Mucosa of stomach (tissue), 1 donor: Measurements from ENCODE around the gene SURF6.
"Not testable (repeated sequence)": the region's sequence is repeated elsewhere in the genome, so short reads cannot be mapped to it uniquely, and the experiment has no call there.

ENCODE experiments used
- H3K27me3 ChIP-seq: one replicate; pipeline ENCODE4 v1.7.0; 2013; ENCODE audit warnings: mild to moderate bottlenecking, low read length; ENCODE audit not compliant: control insufficient read depth, insufficient read depth
- H3K36me3 ChIP-seq: one replicate; pipeline ENCODE4 v1.7.0; 2013; ENCODE audit warnings: low read length; ENCODE audit not compliant: control insufficient read depth, insufficient read depth
- H3K4me1 ChIP-seq: one replicate; pipeline ENCODE4 v1.7.0; 2013; ENCODE audit warnings: mild to moderate bottlenecking, low read length; ENCODE audit not compliant: control insufficient read depth, insufficient read depth
- H3K4me3 ChIP-seq: one replicate; pipeline ENCODE4 v1.7.0; 2013; ENCODE audit warnings: low read length
- H3K9ac ChIP-seq: one replicate; pipeline ENCODE4 v1.7.0; 2013; ENCODE audit warnings: mild to moderate bottlenecking, low read length, moderate library complexity
- H3K9me3 ChIP-seq: one replicate; pipeline ENCODE4 v1.7.0; 2013; ENCODE audit warnings: mild to moderate bottlenecking, low read length, moderate library complexity; ENCODE audit not compliant: control insufficient read depth
- donor health status: Pancreatic carcinoma.

Gene SURF6

GRCh38 chr9:133315997-133316396 is 20.0 kb downstream of the SURF6 start:
- no peaks in the 10 kb centered on the region for H3K9me3 ChIP-seq
- no peaks in the 10 kb centered on the region for H3K36me3 ChIP-seq
- no peak overlapping the region for H3K4me3 ChIP-seq
- no peaks in the 10 kb centered on the region for H3K4me1 ChIP-seq
- no peaks in the 10 kb centered on the region for H3K27me3 ChIP-seq
- no peak overlapping the region for H3K9ac ChIP-seq

GRCh38 chr9:133309608-133310007 is 26.4 kb downstream of the SURF6 start:
- no peak overlapping the region for H3K4me3 ChIP-seq
- no peaks in the 10 kb centered on the region for H3K9me3 ChIP-seq
- no peaks in the 10 kb centered on the region for H3K4me1 ChIP-seq
- no peaks in the 10 kb centered on the region for H3K27me3 ChIP-seq
- H3K9ac ChIP-seq, result no peak overlapping the region
- H3K36me3 ChIP-seq, result no peaks in the 10 kb centered on the region

- H3K4me3 ChIP-seq, result no peak overlapping the region
- no peaks in the 10 kb centered on the region for H3K4me1 ChIP-seq
- H3K9ac ChIP-seq, result no peak overlapping the region
- no peaks in the 10 kb centered on the region for H3K36me3 ChIP-seq
- H3K9me3 ChIP-seq, result no peaks in the 10 kb centered on the region
- H3K27me3 ChIP-seq, result no peaks in the 10 kb centered on the region
Measured at GRCh38 chr9:133307301-133307700, 28.7 kb downstream of the SURF6 start.

GRCh38 chr9:133306242-133307204 is 29.5 kb downstream of the SURF6 start:
- no peaks in the 10 kb centered on the region for H3K27me3 ChIP-seq
- no peak overlapping the region for H3K9ac ChIP-seq
- H3K9me3 ChIP-seq, result no peaks in the 10 kb centered on the region
- no peaks in the 10 kb centered on the region for H3K4me1 ChIP-seq
- no peak overlapping the region for H3K4me3 ChIP-seq
- H3K36me3 ChIP-seq, result no peaks in the 10 kb centered on the region

GRCh38 chr9:133305731-133306130 is 30.3 kb downstream of the SURF6 start:
- Histone ChIP-seq H3K4me1 (no peaks in the 10 kb centered on the region), H3K27me3 (no peaks in the 10 kb centered on the region), H3K9me3 (no peaks in the 10 kb centered on the region), H3K9ac (no peak overlapping the region), H3K4me3 (no peak overlapping the region), H3K36me3 (no peaks in the 10 kb centered on the region)

- Histone ChIP-seq H3K4me1 (no peaks in the 10 kb centered on the region), H3K9ac (no peak overlapping the region), H3K27me3 (no peaks in the 10 kb centered on the region), H3K4me3 (no peak overlapping the region), H3K36me3 (no peaks in the 10 kb centered on the region), H3K9me3 (no peaks in the 10 kb centered on the region)
Measured at GRCh38 chr9:133304477-133305377, 31.3 kb downstream of the SURF6 start.

- H3K4me1 ChIP-seq, result no peaks in the 10 kb centered on the region
- H3K36me3 ChIP-seq, result no peaks in the 10 kb centered on the region
- no peaks in the 10 kb centered on the region for H3K9me3 ChIP-seq
- no peak overlapping the region for H3K4me3 ChIP-seq
- no peak overlapping the region for H3K9ac ChIP-seq
- no peaks in the 10 kb centered on the region for H3K27me3 ChIP-seq
Measured at GRCh38 chr9:133304158-133304470, 31.9 kb downstream of the SURF6 start.

- H3K4me1 ChIP-seq, result no peaks in the 10 kb centered on the region
- no peak overlapping the region for H3K4me3 ChIP-seq
- no peak overlapping the region for H3K9ac ChIP-seq
- H3K27me3 ChIP-seq, result no peaks in the 10 kb centered on the region
- no peaks in the 10 kb centered on the region for H3K9me3 ChIP-seq
- no peaks in the 10 kb centered on the region for H3K36me3 ChIP-seq
Measured at GRCh38 chr9:133303266-133304157, 32.5 kb downstream of the SURF6 start.

- H3K9me3 ChIP-seq, result no peaks in the 10 kb centered on the region
- no peaks in the 10 kb centered on the region for H3K27me3 ChIP-seq
- H3K4me3 ChIP-seq, result no peak overlapping the region
- no peaks in the 10 kb centered on the region for H3K4me1 ChIP-seq
- H3K36me3 ChIP-seq, result no peaks in the 10 kb centered on the region
- no peak overlapping the region for H3K9ac ChIP-seq
Measured at GRCh38 chr9:133301253-133302230, 34.4 kb downstream of the SURF6 start.

- not testable (repeated sequence) for H3K36me3 ChIP-seq, H3K27me3 ChIP-seq, H3K4me3 ChIP-seq, H3K9ac ChIP-seq, H3K4me1 ChIP-seq, H3K9me3 ChIP-seq
Measured at GRCh38 chr9:133299996-133300395, 36.0 kb downstream of the SURF6 start.

GRCh38 chr9:133294257-133294656 is 41.7 kb downstream of the SURF6 start:
- no peaks in the 10 kb centered on the region for H3K27me3 ChIP-seq
- no peak overlapping the region for H3K9ac ChIP-seq

More at GRCh38 chr9:133294257-133294656, 41.7 kb downstream of the SURF6 start:
- H3K36me3 ChIP-seq, result no peaks in the 10 kb centered on the region
- H3K4me1 ChIP-seq, result no peaks in the 10 kb centered on the region
- no peaks in the 10 kb centered on the region for H3K9me3 ChIP-seq
- no peak overlapping the region for H3K4me3 ChIP-seq
